HG03039 (cell line): ENCODE measurements around the gene MTA3.

ENCODE experiments used
- ATAC-seq: cut with Tn5 transposase; IDR thresholded peaks from one replicate; pipeline ENCODE4 v1.9.1; 2021; ENCODE audit warnings: mild to moderate bottlenecking, moderate library complexity; ENCODE audit not compliant: unreplicated experiment

MTA3 gene

DNA sequence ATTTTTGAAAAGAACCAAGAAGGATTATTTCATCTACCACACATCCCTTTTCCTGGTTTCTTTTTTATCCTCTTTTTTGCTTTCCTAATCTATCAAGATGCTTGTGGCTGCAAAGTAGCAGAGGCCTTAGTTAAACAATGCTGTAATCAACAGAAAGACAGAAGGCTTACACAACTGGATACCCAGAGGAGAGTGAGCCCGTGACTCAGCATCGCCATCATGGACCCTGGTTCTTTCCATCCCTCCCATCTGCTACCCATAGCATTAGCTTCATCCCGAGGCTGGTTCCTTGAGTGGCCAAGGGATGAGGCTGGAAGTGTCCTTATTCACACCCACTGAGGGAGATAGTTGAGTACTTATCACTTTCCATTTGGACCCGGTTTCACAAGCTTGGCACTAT lies 231.4 kb downstream of the MTA3 start:
- ATAC-seq = no peak

DNA sequence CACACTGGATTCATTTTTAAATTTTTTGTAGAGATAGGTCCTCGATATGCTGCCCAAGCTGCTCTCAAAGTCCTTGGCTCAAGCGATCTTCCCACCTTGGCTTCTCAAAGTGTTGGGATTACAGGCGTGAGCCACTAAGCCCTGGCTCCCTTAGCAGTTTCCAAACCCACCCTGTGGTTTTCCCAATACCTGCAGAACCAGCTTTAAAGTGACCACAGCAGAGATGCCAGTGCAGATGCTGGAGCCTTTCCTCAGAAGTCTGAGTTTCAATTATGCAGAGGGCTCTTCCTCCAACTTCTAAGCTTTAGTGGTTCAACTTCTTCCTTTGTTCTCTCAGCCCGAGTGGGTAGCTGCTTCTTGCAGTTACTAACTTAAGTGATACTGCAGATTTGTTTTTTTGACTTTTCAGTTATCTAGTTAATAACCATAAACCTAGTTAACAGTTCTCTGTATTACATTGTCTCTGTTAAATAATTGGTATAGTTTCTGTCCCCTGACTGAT lies 232.1 kb downstream of the MTA3 start:
- no peak for ATAC-seq

DNA sequence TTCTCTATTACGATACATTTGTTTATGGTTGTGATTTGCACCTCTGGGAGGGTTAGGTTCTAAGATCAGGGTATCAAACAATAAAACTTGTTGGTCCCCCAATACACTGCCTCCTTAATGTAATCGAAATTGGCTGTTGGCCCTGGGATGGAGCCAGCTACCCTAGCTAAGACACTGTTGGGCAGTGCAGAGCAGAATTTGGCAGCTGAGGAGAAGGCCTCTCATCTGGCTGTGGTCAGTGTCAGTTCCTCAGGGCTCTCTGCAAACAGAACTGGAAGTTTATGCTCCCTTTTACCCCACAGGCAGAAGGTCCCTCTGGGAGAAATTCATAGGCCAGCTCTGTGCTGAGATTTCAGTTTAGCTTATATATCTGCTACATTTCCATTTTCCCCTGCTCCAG lies 232.5 kb downstream of the MTA3 start:
- no peak for ATAC-seq

DNA sequence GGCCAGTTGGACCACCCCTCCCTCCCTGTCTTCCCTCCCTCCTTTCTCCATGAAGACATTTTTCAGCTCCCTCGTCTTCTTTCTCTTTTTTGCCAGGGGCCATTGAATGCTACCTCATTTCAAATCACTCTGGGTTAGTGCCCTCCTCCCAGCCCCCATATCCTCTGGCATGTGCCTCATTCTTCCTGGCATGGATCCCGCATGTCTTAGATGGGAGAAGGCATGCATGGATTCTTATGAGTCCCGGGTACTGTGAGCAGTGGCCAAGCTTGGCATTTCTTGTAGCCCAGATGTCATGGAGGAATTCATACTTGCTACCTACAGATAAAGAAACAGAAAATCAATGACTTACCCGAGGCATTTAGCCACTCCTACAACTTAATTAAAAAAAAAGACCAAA lies 232.9 kb downstream of the MTA3 start:
- no peak for ATAC-seq

GRCh38 chr2:42802150-42802549 lies 233.7 kb downstream of the MTA3 start:
- ATAC-seq = no peak

- ATAC-seq = no peak
These were observed 235.9 kb downstream of the MTA3 start for GRCh38 chr2:42804338-42804737.

- ATAC-seq = no peak
These were observed 236.5 kb downstream of the MTA3 start for GRCh38 chr2:42804891-42805290.
